ENCODE data around the gene TBC1D4.
"Not testable (repeated sequence)": the region's sequence is repeated elsewhere in the genome, so short reads cannot be mapped to it uniquely, and the experiment has no call there.

TBC1D4 gene

DNA sequence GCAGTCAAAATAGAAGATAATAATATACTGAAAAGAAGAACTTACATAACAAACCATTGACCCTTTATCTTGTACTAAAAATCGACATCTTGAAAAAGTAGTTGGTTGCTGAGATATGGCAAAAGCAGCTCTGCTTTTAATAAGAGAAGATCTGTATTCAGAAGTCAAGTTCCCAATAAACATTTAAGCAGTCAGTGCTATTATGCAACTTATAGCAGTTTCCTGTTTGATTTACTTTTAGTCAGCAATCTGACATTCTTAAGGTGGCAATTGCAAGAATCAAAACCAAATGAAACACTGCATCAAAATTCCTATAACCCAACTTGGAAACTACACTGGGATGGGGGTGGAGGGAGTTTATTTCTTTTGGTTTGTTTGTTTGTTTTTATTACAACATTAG lies 165.5 kb downstream of the TBC1D4 start:
- no peak for DNase-seq (ENCODE audit: low read depth, low spot score)
- in situ Hi-C loops (cut with HindIII; ENCODE audit: low sequenced_read_pairs): no loop called here

DNA sequence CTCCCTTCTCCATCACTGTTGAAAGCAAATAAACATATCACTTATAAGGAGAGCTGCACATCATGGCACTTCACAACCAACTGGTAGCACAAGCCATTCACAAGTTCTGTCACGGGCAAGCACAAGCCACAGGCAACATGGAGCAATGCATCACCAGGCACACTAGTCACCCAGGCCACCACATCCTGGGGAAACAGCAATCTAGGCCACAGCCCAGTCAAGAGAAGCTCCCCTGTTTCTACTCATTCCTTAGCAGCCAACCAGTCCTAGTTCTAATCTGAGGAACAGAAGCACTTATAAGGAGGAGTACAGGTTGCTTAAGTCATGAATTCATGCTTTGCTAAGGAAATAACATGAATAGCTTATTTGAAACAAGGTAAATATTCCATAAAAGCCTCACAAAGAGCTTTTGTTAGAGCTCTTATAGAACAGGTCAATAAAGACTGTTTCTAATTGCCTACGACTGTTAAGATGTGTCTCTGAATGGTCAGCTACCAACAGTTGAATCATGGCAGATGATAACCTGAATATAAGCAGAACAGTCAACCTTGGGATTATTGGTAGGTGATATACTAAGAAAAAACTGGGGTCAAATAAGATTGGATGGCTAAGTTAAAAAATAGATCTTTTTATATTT lies 169.0 kb downstream of the TBC1D4 start:
- TF ChIP-seq, protein P1, sequence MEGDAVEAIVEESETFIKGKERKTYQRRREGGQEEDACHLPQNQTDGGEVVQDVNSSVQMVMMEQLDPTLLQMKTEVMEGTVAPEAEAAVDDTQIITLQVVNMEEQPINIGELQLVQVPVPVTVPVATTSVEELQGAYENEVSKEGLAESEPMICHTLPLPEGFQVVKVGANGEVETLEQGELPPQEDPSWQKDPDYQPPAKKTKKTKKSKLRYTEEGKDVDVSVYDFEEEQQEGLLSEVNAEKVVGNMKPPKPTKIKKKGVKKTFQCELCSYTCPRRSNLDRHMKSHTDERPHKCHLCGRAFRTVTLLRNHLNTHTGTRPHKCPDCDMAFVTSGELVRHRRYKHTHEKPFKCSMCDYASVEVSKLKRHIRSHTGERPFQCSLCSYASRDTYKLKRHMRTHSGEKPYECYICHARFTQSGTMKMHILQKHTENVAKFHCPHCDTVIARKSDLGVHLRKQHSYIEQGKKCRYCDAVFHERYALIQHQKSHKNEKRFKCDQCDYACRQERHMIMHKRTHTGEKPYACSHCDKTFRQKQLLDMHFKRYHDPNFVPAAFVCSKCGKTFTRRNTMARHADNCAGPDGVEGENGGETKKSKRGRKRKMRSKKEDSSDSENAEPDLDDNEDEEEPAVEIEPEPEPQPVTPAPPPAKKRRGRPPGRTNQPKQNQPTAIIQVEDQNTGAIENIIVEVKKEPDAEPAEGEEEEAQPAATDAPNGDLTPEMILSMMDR (IDR thresholded peaks at IDR 0.05; ENCODE audit: low read depth, low read length): no peak
- DNase-seq (ENCODE audit: low read depth, low spot score): no peak
- in situ Hi-C loops (cut with HindIII; ENCODE audit: low sequenced_read_pairs): no loop called here
- H3K4me3 ChIP-seq (ENCODE audit: low read depth, low read length): no peak overlapping the region

More for the DNA sequence above, 165.5 kb downstream of the TBC1D4 start:
- H3K4me3 ChIP-seq (ENCODE audit: low read depth, low read length): no peak overlapping the region
- TF ChIP-seq, protein P1 (IDR thresholded peaks at IDR 0.05; ENCODE audit: low read depth, low read length): no peak

DNA sequence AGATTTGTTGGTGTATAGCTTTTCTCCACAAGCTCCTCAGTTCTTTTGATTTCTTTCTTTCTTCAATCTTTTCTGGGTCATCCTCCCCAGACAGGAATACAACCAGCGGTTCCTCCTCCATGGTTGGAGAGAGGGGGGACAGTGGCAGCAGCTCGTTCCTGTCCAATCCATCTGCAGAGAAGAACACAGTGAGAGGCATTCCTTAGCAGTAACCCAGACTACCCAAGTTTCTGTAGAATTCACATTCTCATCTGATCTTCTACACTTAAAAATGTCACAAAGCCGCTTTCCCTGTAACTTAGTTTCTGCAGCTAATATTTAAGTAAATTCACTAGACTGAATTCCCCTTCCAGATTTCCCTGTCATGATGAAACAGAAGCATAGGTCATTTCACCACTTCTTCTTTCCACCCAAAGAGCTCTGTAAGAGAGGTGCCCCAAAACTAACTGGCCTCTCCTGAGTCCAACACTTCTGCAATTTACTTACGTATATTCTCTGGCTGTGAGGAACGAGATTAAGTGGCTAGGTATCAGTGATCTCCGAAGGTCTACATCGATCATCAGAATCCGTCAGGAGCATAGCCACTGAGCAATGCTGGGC lies 171.9 kb downstream of the TBC1D4 start:
- no peak overlapping the region for H3K4me3 ChIP-seq (ENCODE audit: low read depth, low read length)
- DNase-seq (ENCODE audit: low read depth, low spot score): no peak
- in situ Hi-C loops (cut with HindIII; ENCODE audit: low sequenced_read_pairs): no loop called here
- TF ChIP-seq, protein P1 (IDR thresholded peaks at IDR 0.05; ENCODE audit: low read depth, low read length): no peak

DNA sequence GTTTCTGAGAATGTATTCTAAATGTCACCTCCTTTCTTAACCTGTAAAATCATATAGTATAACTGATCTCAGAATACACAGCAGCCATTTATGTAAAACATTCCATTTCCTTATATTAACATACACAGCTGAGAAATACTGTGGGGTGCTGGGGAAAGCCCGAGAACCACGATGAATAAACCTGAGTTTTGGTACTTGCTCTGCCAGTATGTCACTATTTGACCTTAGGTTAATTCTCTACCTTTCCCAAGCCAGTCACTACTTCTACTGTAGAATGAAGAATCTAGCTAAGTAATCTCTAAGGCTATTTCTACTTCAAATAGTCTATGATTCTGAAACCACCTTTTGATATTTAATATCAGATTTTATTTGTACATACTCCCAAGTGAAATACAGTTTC lies 173.7 kb downstream of the TBC1D4 start:
- TF ChIP-seq, protein P1 (IDR thresholded peaks at IDR 0.05; ENCODE audit: low read depth, low read length): no peak
- H3K4me3 ChIP-seq (ENCODE audit: low read depth, low read length): no peak overlapping the region
- in situ Hi-C loops (cut with HindIII; ENCODE audit: low sequenced_read_pairs): no loop called here
- no peak for DNase-seq (ENCODE audit: low read depth, low spot score)

DNA sequence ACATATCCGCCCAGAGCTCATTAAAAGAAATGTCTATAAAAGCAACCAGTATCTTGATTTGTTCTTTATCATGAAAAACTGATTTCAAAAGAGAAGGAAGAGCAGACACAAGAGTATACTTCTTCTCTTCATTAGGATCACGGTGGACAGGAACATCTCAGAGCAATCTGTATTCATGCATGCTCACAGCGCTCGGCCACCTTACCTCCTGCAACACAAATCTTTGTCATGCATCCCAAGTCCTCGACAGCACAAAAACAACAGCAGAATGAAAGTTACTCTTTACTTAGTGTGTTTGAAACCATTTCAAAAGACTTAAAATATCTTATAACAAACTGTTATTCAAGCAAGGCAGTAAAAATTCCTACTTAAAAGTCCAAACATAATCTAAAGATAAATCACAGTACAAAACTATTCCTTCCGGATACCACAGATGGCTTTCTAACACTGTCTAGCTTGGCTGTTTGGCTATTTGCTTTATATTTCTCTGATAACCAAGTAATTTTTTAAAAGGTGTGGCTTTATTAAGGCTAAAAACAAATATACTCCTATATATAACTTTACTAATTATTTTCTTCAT lies 174.5 kb downstream of the TBC1D4 start:
- TF ChIP-seq, protein P1 (IDR thresholded peaks at IDR 0.05; ENCODE audit: low read depth, low read length): no peak
- in situ Hi-C loops (cut with HindIII; ENCODE audit: low sequenced_read_pairs): no loop called here
- DNase-seq (ENCODE audit: low read depth, low spot score): no peak
- H3K4me3 ChIP-seq (ENCODE audit: low read depth, low read length): no peak overlapping the region

DNA sequence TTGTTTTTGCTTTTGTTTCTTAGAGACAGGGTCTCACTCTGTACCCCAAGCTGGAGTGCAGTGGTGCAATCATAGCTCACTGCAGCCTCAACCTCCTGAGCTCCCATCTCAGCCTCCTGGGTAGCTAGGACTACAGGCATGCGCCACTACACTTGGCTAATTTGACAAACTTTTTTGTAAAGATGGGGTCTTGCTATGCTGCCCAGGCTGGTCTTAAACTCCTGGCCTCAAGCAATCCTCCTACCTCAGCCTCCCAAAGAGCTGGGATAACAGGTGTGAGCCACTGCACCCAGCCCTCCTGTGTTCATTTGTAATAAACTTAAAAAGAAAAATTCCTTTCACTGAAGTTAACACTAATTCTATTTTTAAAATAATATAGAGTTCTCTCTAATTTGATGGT lies 175.0 kb downstream of the TBC1D4 start:
- DNase-seq (ENCODE audit: low read depth, low spot score); H3K4me3 ChIP-seq (ENCODE audit: low read depth, low read length); in situ Hi-C loops (cut with HindIII; ENCODE audit: low sequenced_read_pairs): not testable (repeated sequence)

DNA sequence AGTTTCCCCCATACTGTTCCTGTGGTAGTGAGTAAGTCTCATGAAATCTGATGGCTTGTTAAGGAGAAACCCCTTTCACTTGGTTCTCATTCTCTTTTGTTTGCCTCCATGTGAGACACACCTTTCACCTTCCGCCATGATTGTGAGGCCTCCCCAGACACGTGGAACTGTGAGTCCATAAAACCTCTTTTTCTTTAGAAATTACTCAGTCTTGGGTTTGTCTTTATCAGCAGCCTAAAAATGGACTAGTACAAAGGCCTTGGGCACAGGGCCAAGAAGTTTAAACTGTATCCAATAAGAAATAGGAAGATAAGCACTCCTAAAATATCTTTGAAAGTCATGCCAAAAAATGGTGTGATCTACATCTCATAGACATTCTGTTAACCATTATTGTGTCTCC lies 176.9 kb downstream of the TBC1D4 start:
- in situ Hi-C loops (cut with HindIII; ENCODE audit: low sequenced_read_pairs): no loop called here
- DNase-seq (ENCODE audit: low read depth, low spot score): no peak
- no peak overlapping the region for H3K4me3 ChIP-seq (ENCODE audit: low read depth, low read length)
- TF ChIP-seq, protein P1 (IDR thresholded peaks at IDR 0.05; ENCODE audit: low read depth, low read length): no peak

Data from astrocyte of the spinal cord (primary cell).